HG03066 (cell line): ENCODE results near the gene FURIN.
"Not testable (repeated sequence)": the region's sequence is repeated elsewhere in the genome, so short reads cannot be mapped to it uniquely, and the experiment has no call there.

ENCODE experiments used
- ATAC-seq: cut with Tn5 transposase; IDR thresholded peaks from one replicate; pipeline ENCODE4 v1.9.1; 2021; ENCODE audit warnings: low read depth; ENCODE audit not compliant: unreplicated experiment

FURIN gene

DNA sequence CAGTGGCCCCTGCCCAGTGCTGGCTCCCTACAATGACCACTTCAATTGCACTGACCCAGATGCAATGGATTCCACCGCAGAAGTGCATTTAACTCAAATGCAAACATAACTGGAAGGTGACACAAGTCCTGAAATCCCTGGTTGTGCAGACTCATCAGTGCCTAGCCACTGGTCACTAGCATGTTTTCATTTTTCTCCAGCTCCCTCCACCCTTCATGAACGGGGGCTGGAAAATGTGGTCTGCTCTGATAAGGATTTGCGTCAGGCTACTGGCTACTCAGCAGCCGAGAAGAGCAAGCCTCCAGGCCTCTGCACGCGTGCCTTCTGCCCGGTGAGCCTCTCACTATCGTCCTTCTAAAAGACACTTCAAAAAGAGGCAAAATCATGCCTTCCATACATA is 27.4 kb upstream of the FURIN start:
- ATAC-seq, result no peak

DNA sequence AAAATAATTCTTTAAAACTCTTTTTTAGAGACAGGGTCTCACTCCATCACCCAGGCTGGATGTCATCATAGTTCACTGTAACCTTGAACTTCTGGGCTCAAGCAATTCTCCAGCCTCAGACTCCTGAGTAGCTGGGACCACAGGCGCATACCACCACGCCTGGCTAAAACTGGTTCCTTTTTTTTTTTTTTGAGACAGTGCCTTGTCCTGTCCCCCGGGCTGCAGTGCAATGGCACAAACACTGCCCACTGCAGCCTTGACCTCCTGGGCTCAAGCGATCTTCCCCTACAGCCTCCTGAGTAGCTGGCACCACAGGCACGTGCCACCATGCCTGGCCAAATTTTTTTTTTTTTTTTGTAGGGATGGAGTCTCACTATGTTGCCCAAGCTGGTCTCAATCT is 23.7 kb upstream of the FURIN start:
- no peak for ATAC-seq

DNA sequence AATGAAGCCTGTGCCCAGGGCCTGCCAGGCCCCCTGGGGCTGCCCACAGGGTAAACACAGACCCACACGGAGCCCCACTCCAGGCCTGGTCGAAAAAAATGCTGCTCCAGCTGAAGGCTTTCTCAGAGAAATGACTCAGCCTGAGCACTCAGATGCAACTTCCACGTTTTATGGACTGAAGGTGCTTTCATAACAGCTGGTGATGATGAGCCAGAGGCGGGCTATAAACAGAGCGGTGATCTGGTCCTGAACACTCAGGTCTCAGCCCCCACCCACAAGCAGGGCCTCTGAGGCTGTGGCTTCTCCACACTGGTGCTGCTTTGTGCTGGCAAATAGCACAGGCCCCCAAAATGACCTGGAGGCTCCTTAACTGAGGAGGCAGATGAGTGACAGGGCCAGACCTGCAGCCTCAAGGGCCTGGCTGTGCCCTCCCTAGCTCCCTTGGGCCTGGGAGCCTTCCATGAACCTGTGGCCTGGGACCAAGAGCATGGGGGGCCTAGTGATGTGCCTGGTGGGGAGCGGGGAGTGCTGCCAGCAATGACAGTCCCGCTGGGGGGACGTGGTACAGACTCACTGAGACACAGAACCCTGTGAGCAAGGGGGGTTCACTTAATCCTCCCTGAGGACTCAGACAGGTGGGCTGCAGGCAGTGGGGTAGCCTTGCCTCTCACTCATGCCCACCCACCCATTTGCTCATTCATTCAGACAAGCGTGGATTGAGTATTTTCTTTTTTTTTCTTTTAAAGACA is 23.0 kb upstream of the FURIN start:
- ATAC-seq, result no peak

DNA sequence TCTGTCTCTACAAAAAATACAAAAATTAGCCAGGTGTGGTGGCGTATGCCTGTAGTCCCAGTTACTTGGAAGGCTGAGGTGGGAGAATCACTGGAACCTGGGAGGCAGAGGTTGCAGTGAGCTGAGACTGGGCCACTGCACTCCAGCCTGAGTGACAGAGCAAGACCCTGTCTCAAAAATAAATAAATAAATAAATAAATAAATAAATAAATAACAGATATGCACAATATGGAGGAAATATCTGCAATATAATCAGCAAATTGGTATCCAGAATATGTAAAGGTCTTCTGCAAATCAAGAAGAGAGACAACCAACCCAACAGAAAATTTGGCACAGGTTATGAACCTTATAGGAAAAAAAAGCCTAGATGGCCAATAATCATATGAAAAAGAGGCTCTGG is 19.0 kb upstream of the FURIN start:
- ATAC-seq, result not testable (repeated sequence)

DNA sequence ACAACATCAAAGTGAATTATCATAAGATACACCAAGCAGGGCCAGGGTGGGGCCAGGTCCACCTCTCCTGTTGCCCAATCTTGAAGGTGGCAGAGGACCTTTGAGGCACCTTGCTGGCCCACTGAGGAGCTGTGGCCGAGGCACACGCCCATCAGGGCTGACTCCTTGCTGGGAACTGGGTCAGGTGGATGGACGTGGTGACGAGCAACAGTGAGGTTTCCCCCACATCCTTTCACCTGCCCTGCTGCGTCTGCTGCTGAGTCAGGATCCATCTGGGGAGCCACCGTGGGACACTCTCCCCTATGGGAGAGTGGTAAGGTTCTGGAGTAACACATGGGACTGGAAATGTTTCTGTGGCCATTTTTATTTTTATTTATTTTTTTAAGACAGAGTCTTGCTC is 17.3 kb upstream of the FURIN start:
- no peak for ATAC-seq

DNA sequence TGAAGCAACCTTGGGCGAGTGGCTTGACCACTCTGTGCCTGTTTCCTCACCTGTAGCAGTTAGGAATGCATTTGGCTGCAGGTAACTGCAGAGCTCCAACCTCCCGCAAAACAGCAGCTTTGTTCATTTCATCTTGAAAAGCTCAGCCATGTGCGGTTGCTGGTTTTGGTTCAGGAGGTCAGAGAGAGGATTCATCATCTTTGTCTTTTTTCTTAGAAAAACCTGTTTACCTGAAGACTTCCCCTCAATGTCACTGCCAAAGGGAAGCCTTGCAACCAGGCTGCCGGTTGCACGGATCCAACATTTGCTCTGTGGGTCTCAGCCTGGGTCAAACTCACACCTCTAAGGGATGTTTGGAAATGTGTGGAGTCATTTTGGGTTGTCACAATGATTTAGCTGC is 16.4 kb upstream of the FURIN start:
- ATAC-seq, result no peak

DNA sequence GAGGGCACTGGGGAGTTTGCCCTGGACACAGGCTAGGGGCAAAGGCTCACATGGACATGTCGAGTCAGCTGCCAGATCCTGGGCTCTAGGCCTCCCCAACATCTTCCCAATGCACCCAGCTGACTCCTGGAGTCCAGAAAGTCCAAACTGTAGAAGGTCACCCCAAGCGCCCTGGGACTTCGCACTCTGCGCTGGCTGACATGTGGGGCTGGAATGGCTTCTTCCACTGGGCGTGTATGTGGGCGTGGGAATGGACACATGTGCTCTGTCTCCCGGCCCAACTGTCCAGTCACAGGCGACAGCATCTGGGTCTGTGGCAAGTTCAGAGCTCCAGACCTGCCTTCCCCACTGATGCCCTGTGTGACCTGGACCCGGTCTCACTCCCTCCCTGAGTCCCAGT is 13.2 kb upstream of the FURIN start:
- ATAC-seq, result no peak

DNA sequence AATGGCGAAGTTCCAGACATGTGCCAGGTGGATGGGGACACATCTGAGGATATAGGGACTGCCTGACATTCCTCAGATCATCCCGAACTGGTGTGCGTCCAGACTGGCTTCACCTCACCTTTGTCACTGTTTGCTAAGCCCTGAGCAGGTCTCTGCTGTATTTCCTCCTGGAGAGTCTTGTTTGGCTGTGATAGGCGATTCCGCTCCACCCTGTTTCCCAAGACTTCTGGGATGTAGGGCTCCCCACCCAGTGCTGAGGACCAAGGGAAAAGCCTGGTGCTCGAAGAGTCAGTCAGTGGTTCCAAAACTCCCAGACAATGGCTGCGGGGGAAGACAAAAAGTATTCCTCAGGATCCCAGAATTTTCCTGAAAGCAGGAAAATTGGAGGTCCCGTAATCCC is 11.1 kb upstream of the FURIN start:
- no peak for ATAC-seq

DNA sequence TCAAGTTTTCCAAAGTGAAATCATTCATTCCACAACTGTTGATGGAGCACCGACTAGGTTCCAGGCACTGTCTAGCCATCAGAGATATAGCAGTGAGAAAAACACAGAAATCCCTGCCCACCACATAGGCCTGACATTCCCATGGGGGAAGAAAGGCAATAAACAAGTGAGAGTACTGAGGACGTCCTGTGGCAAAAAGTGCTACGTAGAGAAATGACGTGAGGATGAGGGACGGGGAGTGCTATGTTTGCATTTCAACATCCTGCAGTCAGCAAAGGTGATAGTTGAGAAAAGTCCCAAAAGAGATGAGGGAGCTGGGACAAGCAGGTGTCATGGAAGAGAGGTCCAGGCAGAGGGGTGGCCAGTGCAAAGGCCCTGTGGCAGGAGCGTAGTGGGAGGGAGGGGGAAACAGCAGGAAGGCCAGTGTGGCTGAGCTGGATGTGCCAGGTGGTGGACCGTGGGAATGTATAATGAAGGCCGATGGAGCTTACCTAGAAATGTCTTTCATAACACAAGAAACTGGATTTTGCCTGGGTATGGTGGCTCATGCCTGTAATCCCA is 10.4 kb upstream of the FURIN start:
- ATAC-seq, result no peak

DNA sequence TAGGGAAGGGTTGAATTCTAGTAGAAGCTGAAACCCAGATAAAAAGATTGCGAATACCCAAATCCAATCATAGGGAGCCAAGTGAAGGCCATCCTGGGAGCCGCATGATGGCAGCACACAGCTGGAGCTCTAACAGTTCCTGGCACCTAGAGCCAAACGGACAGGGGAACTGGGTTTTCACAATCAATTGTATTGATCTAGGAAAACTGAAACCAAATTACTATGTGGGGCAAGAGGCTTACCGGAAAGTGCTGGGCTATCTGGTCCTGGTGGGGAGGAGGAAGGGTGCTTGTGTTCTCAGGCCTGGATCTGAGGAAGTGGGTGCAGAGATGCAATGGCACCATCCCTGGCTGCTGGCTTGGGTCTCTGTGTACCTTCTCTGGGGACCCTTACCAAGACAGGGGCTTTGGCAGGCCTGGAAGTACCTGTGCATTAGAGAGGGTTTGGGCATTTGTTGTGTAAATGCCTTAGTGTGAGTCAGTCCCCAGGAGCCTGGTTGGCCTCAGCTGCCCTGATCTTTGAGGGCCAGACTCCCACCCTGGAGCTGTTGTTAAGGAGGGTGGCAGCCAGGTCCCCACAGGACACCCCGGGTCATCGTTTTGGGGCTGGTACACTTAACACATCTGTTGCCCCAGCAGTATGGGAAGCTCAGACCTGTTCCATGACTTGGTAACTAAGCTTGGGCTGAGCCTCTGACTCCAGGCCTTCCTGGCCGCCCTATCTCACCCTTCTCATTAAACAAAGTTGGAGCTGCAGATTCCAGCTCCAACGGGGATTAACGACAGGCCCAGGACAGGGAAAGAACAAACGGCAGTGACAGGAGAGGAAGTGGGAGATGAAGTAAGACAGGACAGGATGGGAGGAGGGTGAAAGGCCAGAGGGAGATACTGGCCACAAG is 8.9 kb upstream of the FURIN start:
- no peak for ATAC-seq

DNA sequence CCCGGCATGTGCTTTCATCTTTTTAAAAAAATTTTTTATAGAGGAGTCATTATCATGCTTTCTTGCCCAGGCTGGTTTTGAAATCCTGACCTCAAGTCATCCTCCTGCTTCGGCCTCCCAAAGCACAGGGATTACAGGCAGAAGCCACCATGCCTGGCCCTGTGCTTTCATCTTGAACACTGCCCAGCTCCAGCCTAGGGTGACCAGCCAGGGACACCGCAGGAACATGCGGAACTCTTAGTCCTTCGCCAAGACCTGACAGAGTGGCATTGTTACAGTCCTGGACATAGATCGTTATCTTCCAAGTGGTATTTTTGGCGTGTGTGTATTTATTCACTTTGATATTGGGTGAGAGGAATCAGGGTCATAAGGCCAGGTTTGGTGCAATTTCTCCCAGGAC is 7.9 kb upstream of the FURIN start:
- ATAC-seq, result no peak

DNA sequence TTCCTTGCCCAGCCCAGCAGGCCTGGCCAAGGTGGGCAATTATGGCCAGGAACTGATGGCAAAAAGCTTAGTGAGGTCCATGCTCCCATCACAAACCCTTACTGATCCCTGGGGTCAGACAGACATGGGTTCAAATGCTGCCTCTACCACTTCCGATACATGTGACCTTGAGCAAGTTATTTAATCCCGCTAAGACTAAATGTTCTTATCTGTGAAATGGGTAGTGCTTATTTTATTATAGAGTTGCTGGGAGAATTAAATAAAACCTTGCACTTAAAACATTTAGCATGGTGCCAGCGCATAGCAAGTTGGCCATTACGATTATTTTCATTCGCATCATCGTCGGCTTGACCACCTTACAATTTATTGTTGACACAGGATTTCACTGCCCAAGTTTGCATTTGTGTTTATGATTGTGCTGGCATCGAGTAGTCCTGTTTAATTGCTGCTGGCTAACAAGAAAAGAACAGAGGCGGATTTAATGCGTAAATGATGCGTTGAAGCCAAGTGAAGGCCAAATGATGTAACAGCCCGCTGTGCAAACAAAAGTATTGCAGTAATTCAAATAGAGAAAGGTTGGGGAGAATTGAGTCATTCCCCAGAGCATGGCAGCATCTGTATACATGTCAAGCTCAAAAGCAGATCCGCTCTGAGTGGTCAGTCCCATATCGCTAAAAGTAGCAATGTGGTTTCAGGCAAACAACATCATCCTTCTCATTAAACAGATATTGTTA is 7.3 kb upstream of the FURIN start:
- no peak for ATAC-seq

DNA sequence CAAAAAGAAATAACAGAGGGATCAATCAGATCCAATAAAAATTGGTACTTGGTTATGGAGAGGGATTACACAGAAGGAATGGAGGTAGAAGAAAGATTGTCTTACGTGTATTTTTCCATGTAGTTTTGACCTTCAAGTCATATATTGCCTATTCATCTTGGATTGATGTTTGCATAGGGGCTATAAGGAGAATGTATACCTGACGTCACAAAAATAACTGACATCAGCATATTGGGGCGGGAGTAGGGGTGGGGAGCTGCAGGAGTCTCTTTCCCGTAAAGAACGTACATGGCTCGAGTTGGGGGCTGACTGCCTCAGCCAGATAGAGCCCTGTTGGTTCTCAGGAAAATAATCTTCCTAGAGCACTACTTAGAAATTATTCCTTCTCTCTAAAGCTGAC is 5.9 kb upstream of the FURIN start:
- ATAC-seq, result no peak

DNA sequence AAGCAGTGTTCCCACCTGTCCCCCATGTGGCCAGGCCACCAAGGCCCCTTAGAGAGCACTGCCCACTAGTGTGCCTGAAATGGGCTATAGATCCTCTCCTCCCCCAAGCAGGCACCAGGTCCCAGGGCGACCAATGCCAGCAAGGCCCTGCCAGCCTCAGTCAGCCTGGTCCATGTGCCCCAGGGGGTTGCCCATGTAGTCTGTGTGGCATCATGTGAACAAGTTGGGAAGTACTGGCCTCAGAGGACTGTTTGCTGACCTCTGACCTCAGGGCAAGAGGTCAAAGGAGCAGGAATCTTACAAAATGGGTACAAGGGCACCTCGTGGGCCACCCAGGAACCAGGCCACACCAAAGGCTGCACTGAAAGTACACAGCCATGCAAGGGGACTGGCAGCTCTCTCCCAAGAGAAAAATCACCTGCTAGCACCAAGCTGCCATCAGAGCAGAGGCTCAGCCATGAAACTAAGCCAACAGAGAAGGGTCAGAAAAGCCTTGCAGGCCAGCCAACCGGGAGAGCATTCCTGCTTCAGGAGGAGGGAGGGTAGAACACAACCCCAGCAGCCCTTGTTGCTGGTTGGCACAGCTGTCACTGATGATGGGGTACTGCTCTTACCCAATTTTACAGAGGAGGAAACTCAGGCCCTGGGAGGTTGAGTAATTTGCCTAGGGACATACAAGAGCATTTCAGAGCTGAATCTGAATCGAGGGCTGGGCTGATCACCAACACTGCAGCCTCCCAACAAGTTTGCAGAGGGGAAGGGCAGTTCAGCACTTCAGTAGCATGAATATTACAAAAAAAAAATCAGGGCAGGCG is 5.2 kb upstream of the FURIN start:
- ATAC-seq, result no peak

DNA sequence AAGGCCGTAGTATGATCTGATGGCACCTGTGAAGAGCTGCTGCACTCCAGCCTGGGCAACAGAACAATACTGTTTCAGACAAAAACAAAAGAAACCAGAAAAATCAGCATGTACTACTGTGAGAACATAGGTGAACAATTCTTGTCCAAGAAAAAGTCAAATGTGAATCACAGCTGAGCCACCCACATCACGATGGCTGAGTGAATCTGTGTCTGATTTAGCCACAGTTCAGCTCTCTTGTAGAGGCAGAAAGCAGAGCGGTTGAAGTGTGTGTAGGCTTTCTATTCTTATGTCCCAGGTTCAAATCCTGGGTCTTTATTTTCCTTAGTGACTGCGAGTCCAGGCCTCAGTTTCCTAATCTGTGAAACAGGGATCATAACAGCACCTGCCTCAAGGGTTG is 4.4 kb upstream of the FURIN start:
- ATAC-seq, result no peak

DNA sequence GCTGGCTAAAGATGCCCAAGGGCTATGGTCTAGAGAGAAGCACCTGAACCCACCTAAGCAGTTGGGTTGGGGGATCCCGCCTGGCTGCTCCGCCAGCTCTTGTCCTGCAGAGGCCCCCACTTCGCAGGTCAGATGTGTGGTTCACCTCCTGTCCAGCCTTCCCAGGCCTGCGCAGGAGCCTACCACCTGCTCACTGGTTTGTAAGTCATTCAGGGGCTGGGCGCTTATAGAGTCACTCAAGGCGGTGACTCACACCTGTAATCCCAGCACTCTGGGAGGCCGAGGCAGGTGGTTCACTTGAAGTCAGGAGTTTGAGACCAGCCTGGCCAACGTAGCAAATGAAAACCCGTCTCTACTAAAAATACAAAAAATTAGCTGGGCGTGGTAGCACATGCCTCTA is 3.9 kb upstream of the FURIN start:
- ATAC-seq, result no peak

DNA sequence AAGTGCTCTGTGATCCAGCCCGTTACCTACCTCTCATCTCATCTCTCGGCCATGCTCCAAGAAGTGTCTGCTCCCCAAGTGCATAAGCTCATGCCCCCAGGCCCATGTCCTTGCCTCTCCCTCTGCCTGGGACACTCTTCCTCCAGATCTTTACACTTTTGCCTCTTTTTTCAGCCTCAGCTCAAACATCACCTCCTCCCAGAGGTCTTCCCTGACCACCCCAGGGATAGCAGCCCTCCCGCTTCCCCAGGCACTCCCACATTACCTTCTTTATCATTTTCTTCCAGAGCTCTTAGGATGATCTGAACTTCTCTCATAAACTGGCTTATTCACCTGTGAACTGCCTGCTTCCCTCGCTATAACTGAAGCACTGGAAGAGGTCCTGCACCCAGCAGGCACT is 2.7 kb upstream of the FURIN start:
- ATAC-seq, result no peak

DNA sequence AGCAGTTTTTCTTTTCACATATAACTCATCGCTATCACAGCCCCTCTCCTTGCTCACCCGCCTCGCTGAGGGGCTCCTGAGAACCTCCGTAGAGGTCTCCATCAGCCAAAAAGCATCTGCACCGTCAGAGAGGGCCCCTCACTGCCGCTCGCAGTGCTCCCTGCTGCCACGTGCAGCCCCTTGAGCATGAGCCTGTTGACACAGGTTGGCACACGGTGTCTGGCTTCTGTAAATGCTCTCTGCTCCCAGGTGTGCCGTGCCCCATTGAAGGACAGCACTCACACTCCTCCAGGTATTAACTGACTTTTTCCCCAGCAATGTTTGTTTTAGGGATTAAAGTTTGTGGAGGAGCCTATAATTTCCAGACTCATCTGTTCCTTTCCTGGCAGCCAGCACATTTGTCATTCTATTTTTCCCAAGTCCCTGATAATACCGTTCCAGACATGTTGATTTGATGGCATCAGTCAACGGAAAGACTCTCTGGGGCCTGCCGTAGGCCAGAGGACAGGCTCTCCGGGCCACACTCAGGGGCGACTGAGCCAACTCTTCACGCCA is 2.1 kb upstream of the FURIN start:
- no peak for ATAC-seq

DNA sequence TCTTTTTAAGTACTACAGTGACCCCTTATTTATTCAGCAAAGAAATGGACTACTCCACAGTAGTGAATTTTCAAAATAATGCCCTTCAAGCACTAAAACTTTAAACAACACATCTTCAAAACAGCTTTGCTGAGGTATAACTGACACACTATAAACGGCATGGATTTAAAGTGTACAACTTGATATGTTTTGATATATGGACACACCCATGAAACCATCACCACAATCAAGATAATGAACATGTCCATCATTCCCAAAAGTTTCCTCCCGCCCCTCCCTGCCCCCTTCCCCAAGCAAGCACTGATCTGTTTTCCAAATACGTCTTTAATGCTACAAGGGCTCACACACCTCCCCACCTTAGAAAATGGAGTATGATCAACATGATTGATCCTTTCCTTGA is 1.6 kb upstream of the FURIN start:
- no peak for ATAC-seq

DNA sequence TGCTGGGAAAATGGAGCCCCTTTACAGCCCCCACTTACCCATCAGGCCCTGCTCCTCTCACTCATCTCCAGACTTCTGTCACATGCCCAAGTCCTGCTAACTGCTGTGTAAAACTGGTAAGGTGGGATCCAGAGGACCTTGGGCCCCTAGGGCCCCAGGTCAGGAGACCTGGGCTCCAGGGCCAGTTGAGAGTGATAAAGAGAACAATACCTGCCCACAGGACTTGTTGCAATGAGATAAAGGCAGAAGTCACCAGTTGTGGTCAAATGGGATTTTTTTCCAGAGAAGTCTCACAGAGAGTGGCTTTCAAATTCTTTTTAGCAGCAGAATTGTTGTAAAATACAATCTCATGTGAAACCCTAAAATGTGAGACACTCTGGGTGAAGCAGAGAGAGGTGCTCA is 753 bp downstream of the FURIN start:
- ATAC-seq, result no peak
